Iris pigment epithelial cell (primary cell): Measurements from ENCODE around the gene NMRK2.
"Not testable (repeated sequence)": the region's sequence is repeated elsewhere in the genome, so short reads cannot be mapped to it uniquely, and the experiment has no call there.

Source experiments
- DNase-seq: peaks from one replicate; pipeline ENCODE4 v3.0.0-alpha.2; 2011; ENCODE audit warnings: low read depth

The NMRK2 gene

GRCh38 chr19:3964256-3965194 is 31.7 kb downstream of the NMRK2 start:
- DNase-seq = no peak

- DNase-seq = no peak
Observed at GRCh38 chr19:3966051-3967017, 33.5 kb downstream of the NMRK2 start.

GRCh38 chr19:3967983-3968382 is 35.1 kb downstream of the NMRK2 start:
- not testable (repeated sequence) for DNase-seq

- DNase-seq = peak; percentile 99
Observed at GRCh38 chr19:3968556-3969434, 35.9 kb downstream of the NMRK2 start.

GRCh38 chr19:3969435-3970312 is 36.8 kb downstream of the NMRK2 start:
- DNase-seq = peak; percentile 84

- DNase-seq = no peak
Observed at GRCh38 chr19:3970313-3970807, 37.5 kb downstream of the NMRK2 start.

- peak; percentile 98 for DNase-seq
Observed at GRCh38 chr19:3970808-3971598, 38.1 kb downstream of the NMRK2 start, which contains the start of gene DAPK3. DAPK3 (minus strand) TSS chr19:3971099; CDS start chr19:3969735, 1,364 bp downstream.

- DNase-seq = no peak
Observed at GRCh38 chr19:3975144-3975543, 42.3 kb downstream of the NMRK2 start.

- DNase-seq = no peak
Observed at GRCh38 chr19:3975637-3976087, 42.8 kb downstream of the NMRK2 start.

GRCh38 chr19:3976495-3977241 is 43.8 kb downstream of the NMRK2 start:
- no peak for DNase-seq

GRCh38 chr19:3977242-3978143 is 44.6 kb downstream of the NMRK2 start:
- DNase-seq = no peak

- DNase-seq = no peak
Observed at GRCh38 chr19:3978145-3978544, 45.3 kb downstream of the NMRK2 start.

- no peak for DNase-seq
Observed at GRCh38 chr19:3979289-3979673, 46.4 kb downstream of the NMRK2 start.

GRCh38 chr19:3979674-3980352 is 46.9 kb downstream of the NMRK2 start:
- DNase-seq = no peak

- DNase-seq = no peak
Observed at GRCh38 chr19:3980353-3981251, 47.7 kb downstream of the NMRK2 start.

- DNase-seq = no peak
Observed at GRCh38 chr19:3981373-3981735, 48.5 kb downstream of the NMRK2 start.
